ACHN (cell line): Measurements from ENCODE around the gene CYP39A1.

Experiments
- DNase-seq: peaks from one replicate; pipeline ENCODE4 v3.0.0-alpha.2; 2015
- in situ Hi-C: cut with HindIII; loops from 2 replicates; pipeline ENCODE4 v1.10.0; 2017; ENCODE audit warnings: low sequenced_read_pairs, low pct_ligation_motif_present, low pct_unique_long_range_greater_than_20kb

Gene CYP39A1

GRCh38 chr6:46500382-46500781 is 152.2 kb downstream of the CYP39A1 start:
- no peak for DNase-seq
- in situ Hi-C loops: no loop called here
